SK-N-SH (cell line): ENCODE measurements around the gene TRIP13. TPM values are rescaled to one million over a fixed set of nuclear protein-coding genes. Genes with fewer than 3 reads are reported as not detected.

Experiments
- CTCF ChIA-PET: fragments of 300-600, 350-600 bp; formaldehyde crosslinking; extraction: SDS; loops from one replicate; lab custom pipeline; 2021; lab: Yijun Ruan, JAX
- POLR2A ChIA-PET: fragments of 350-600 bp; sonication (Branson Sonifier 250); formaldehyde crosslinking; extraction: SDS; loops from one replicate; lab custom pipeline; 2020; ENCODE audit warnings: antibody characterized with exemption, inconsistent platforms; lab: Yijun Ruan, JAX
- DNase-seq: peaks from one replicate; pipeline ENCODE4 v3.0.0; 2012
- H2AFZ ChIP-seq: fragments of 200-600 bp; sonication (generic); 2 replicates; pipeline ENCODE4 v1.8.1; 2016; ENCODE audit warnings: antibody characterized with exemption, mild to moderate bottlenecking, low read depth
- H3F3A ChIP-seq: fragments of 200-600 bp; sonication (generic); replicated peaks from 2 replicates; pipeline ENCODE3; 2016; ENCODE audit warnings: antibody characterized with exemption, mild to moderate bottlenecking; ENCODE audit not compliant: insufficient read depth
- H3K27ac ChIP-seq, 2 experiments: fragments of 200-500 bp in 1 of 2; fragments of 200-600 bp in 1 of 2; sonication (Bioruptor generic) in 1 of 2; sonication (generic), shearing (Covaris generic) in 1 of 2; 2 replicates each; pipeline versions ENCODE4 v1.5.1 to v1.6.1; 2014 to 2016; ENCODE audit warnings: low read depth in 2 of 2, inconsistent platforms in 1 of 2, low read length in 1 of 2, mild to moderate bottlenecking in 1 of 2, mixed read lengths in 1 of 2
- H3K27me3 ChIP-seq: fragments of 200-600 bp; sonication (generic), shearing (Covaris generic); 2 replicates; pipeline ENCODE4 v1.6.1; 2016; ENCODE audit warnings: mixed run types; ENCODE audit not compliant: insufficient read depth
- H3K36me3 ChIP-seq, 2 experiments: fragments of 200-500 bp in 1 of 2; fragments of 200-600 bp in 1 of 2; sonication (Bioruptor generic) in 1 of 2; sonication (generic) in 1 of 2; replicated peaks in 1 of 2; 2 replicates each; pipeline versions ENCODE3 to v1.5.1; 2014 to 2016; ENCODE audit warnings: low read length in 1 of 2, mild to moderate bottlenecking in 1 of 2; ENCODE audit not compliant: insufficient read depth in 2 of 2, control insufficient read depth in 1 of 2
- H3K4me1 ChIP-seq, 2 experiments: fragments of 200-500 bp in 1 of 2; fragments of 200-600 bp in 1 of 2; sonication (Bioruptor generic) in 1 of 2; sonication (generic), shearing (Covaris generic) in 1 of 2; 2 replicates each; pipeline versions ENCODE4 v1.5.1 to v1.6.1; 2014 to 2016; ENCODE audit warnings: low read depth in 1 of 2, low read length in 1 of 2, mixed run types in 1 of 2; ENCODE audit not compliant: insufficient read depth in 2 of 2, control insufficient read depth in 1 of 2
- H3K4me2 ChIP-seq: fragments of 200-600 bp; sonication (generic), shearing (Covaris generic); 2 replicates; pipeline ENCODE4 v1.6.1; 2017; ENCODE audit warnings: mixed run types
- H3K4me3 ChIP-seq, 2 experiments: fragments of 200-500 bp in 1 of 2; fragments of 200-600 bp in 1 of 2; sonication (Bioruptor generic) in 1 of 2; sonication (generic), shearing (Covaris generic) in 1 of 2; 2 replicates each; pipeline versions ENCODE4 v1.5.1 to v1.8.1; 2014 to 2016; ENCODE audit warnings: low read depth in 2 of 2, inconsistent platforms in 1 of 2, low read length in 1 of 2, mild to moderate bottlenecking in 1 of 2, mixed read lengths in 1 of 2, moderate library complexity in 1 of 2
- H3K79me2 ChIP-seq: fragments of 200-600 bp; sonication (generic); 2 replicates; pipeline ENCODE4 v1.8.1; 2017; ENCODE audit warnings: mild to moderate bottlenecking; ENCODE audit not compliant: insufficient read depth
- H3K9ac ChIP-seq: fragments of 200-600 bp; sonication (generic); 2 replicates; pipeline ENCODE4 v1.6.1; 2017; ENCODE audit warnings: mixed run types
- H3K9me2 ChIP-seq: fragments of 200-600 bp; sonication (generic); 2 replicates; pipeline ENCODE4 v1.6.1; 2017; ENCODE audit warnings: mixed run types
- H3K9me3 ChIP-seq: fragments of 200-600 bp; sonication (generic); 2 replicates; pipeline ENCODE4 v1.6.1; 2017; ENCODE audit warnings: mixed run types, mild to moderate bottlenecking, moderate library complexity
- H4K20me1 ChIP-seq: fragments of 200-600 bp; sonication (generic); 2 replicates; pipeline ENCODE4 v1.6.1; 2017; ENCODE audit warnings: mild to moderate bottlenecking, mixed run types; ENCODE audit not compliant: insufficient read depth
- CHD2 ChIP-seq: fragments of 150-350 bp; IDR thresholded peaks from 2 replicates; pipeline ENCODE4 v1.6.1; 2018; ENCODE audit warnings: low read length; ENCODE audit not compliant: partially characterized antibody
- CTCF ChIP-seq: fragments of 200-600 bp; sonication (generic); IDR thresholded peaks from 2 replicates; pipeline ENCODE4 v1.6.1; 2017; ENCODE audit warnings: antibody characterized with exemption, mild to moderate bottlenecking, moderate library complexity
- EZH2phosphoT487 ChIP-seq: fragments of 200-600 bp; sonication (generic); IDR thresholded peaks from 2 replicates; pipeline ENCODE4 v1.6.1; 2017; ENCODE audit warnings: low read depth, mixed run types, mild to moderate bottlenecking, antibody characterized with exemption, moderate library complexity, borderline replicate concordance
- FOSL2 ChIP-seq: IDR thresholded peaks from 2 replicates; pipeline ENCODE4 v1.4.0; 2012; ENCODE audit warnings: low read depth, mild to moderate bottlenecking, moderate library complexity, borderline replicate concordance
- GABPA ChIP-seq: IDR thresholded peaks from 2 replicates; pipeline ENCODE4 v1.4.0; 2012; ENCODE audit warnings: low read depth, mild to moderate bottlenecking
- IRF3 ChIP-seq: fragments of 150-350 bp; IDR thresholded peaks from 2 replicates; pipeline ENCODE4 v1.6.1; 2016; ENCODE audit warnings: mild to moderate bottlenecking, low read depth, low read length
- MAX ChIP-seq: IDR thresholded peaks from 2 replicates; pipeline ENCODE4 v1.4.0; 2012; ENCODE audit warnings: low read depth
- MEF2A ChIP-seq: IDR thresholded peaks from 2 replicates; pipeline ENCODE4 v1.4.0; 2012; ENCODE audit warnings: low read depth, borderline replicate concordance
- PBX3 ChIP-seq: IDR thresholded peaks from 2 replicates; pipeline ENCODE4; 2012
- POLR2AphosphoS5 ChIP-seq: IDR thresholded peaks from 2 replicates; pipeline ENCODE4 v1.6.1; 2012; ENCODE audit warnings: low read depth, low read length
- RAD21 ChIP-seq: IDR thresholded peaks from 2 replicates; pipeline ENCODE4 v1.6.1; 2012; ENCODE audit warnings: mild to moderate bottlenecking, low read length
- RCOR1 ChIP-seq: fragments of 150-350 bp; IDR thresholded peaks from 2 replicates; pipeline ENCODE4 v1.6.1; 2017; ENCODE audit warnings: antibody characterized with exemption, low read length
- RFX5 ChIP-seq: IDR thresholded peaks from 2 replicates; pipeline ENCODE4 v1.6.1; 2012; ENCODE audit warnings: mild to moderate bottlenecking, improper control_type of control experiment, low read length
- RXRA ChIP-seq: IDR thresholded peaks from 2 replicates; pipeline ENCODE4 v1.4.0; 2012; ENCODE audit warnings: low read depth, mild to moderate bottlenecking, borderline replicate concordance
- SIN3A ChIP-seq: IDR thresholded peaks from 2 replicates; pipeline ENCODE4 v1.6.1; 2012; ENCODE audit warnings: low read depth, mild to moderate bottlenecking, low read length, moderate library complexity, borderline replicate concordance
- TCF12 ChIP-seq: IDR thresholded peaks from 2 replicates; pipeline ENCODE4 v1.4.0; 2012
- TEAD4 ChIP-seq: IDR thresholded peaks from 2 replicates; pipeline ENCODE4 v1.4.0; 2012; ENCODE audit warnings: mild to moderate bottlenecking, borderline replicate concordance; ENCODE audit not compliant: insufficient read depth
- ZBTB33 ChIP-seq: IDR thresholded peaks from 2 replicates; pipeline ENCODE4 v1.4.0; 2012; ENCODE audit warnings: low read depth, borderline replicate concordance
- WGBS: methylation state at CpG from one replicate; pipeline ENCODE4 v1.1.6; 2017; ENCODE audit warnings: low lambda C conversion rate; 5-methylcytosine and 5-hydroxymethylcytosine counted together
- polyA plus RNA-seq, 3 experiments: library from polyadenylated mRNA; depleted of rRNA; stranded (reverse); fragments of >200 nt; gene quantifications; 2 replicates each; pipeline ENCODE4 v1.2.3, GENCODE V29; 2012

TRIP13 gene
- polyA plus RNA-seq, 1 of the 3 experiments (the other 2 are of a cell fraction) = 24.1 TPM

- H3K27me3 ChIP-seq = peaks cover 33% of the 10 kb centered on the region
- H2AFZ ChIP-seq = no peak overlapping the region
- H3K9me3 ChIP-seq = no peaks in the 10 kb centered on the region
- DNase-seq = no peak
- H3K4me1 ChIP-seq = no peaks in the 10 kb centered on the region
- ChIA-PET CTCF (no interaction called here), POLR2A (no interaction called here)
- H3K9ac ChIP-seq = no peak overlapping the region
- H3K27ac ChIP-seq = no peak overlapping the region
- H3K36me3 ChIP-seq = no peaks in the 10 kb centered on the region
- no peaks in the 10 kb centered on the region for H3K79me2 ChIP-seq
- H3F3A ChIP-seq = no peaks in the 10 kb centered on the region
- H3K4me2 ChIP-seq = no peak overlapping the region
- no peak overlapping the region for H3K4me3 ChIP-seq
- TF ChIP-seq FOSL2 (no peak), MAX (no peak), ZBTB33 (no peak), RCOR1 (no peak), MEF2A (no peak), EZH2phosphoT487 (no peak), RAD21 (no peak), CTCF (no peak), IRF3 (no peak), PBX3 (no peak), TEAD4 (no peak), SIN3A (no peak), TCF12 (no peak), RXRA (no peak), CHD2 (no peak), POLR2AphosphoS5 (no peak), GABPA (no peak), RFX5 (no peak)
- TF ChIP-seq, all 33 proteins: peak for 0
- 79% methylated on average over 10 of the region's 16 CpGs for WGBS
- no peaks in the 10 kb centered on the region for H4K20me1 ChIP-seq
- H3K9me2 ChIP-seq = no peaks in the 10 kb centered on the region
Measured at GRCh38 chr5:856531-857425, 35.9 kb upstream of the TRIP13 start.
